Measurements from ENCODE around the gene DVL3.
"Not testable (repeated sequence)": the region's sequence is repeated elsewhere in the genome, so short reads cannot be mapped to it uniquely, and the experiment has no call there.

DVL3 gene

GRCh38 chr3:184154885-184155643 is at the start of gene DVL3:
Gene DVL3 (plus strand): TSS chr3:184155377. CDS start chr3:184155636, 259 bp downstream.
- peak; percentile 46 for DNase-seq

GRCh38 chr3:184110316-184110725 is 44.9 kb upstream of the DVL3 start:
- no peak for DNase-seq

GRCh38 chr3:184116017-184116416 is 39.2 kb upstream of the DVL3 start:
- DNase-seq, result no peak

GRCh38 chr3:184117636-184118035 is 37.5 kb upstream of the DVL3 start:
- DNase-seq, result no peak

- not testable (repeated sequence) for DNase-seq
Measured at GRCh38 chr3:184121031-184121430, 34.1 kb upstream of the DVL3 start.

- DNase-seq, result no peak
Measured at GRCh38 chr3:184126006-184126405, 29.2 kb upstream of the DVL3 start.

GRCh38 chr3:184129012-184129411 is 26.2 kb upstream of the DVL3 start:
- DNase-seq, result no peak

GRCh38 chr3:184132945-184133344 is 22.2 kb upstream of the DVL3 start:
- DNase-seq, result no peak

- peak; percentile 48 for DNase-seq
Measured at GRCh38 chr3:184133840-184134745, 21.1 kb upstream of the DVL3 start.

- DNase-seq, result no peak
Measured at GRCh38 chr3:184134746-184135148, 20.4 kb upstream of the DVL3 start.

GRCh38 chr3:184135149-184135910 is 19.8 kb upstream of the DVL3 start, which contains the start of gene EIF2B5:
Gene EIF2B5 (plus strand): TSS chr3:184135358. CDS start chr3:184135386, 28 bp downstream.
- peak; percentile 89 for DNase-seq

- DNase-seq, result no peak
Measured at GRCh38 chr3:184135911-184136260, 19.3 kb upstream of the DVL3 start.

- DNase-seq, result no peak
Measured at GRCh38 chr3:184140436-184140835, 14.7 kb upstream of the DVL3 start.

- no peak for DNase-seq
Measured at GRCh38 chr3:184142199-184142598, 13.0 kb upstream of the DVL3 start.

GRCh38 chr3:184143327-184143726 is 11.8 kb upstream of the DVL3 start:
- DNase-seq, result no peak

- DNase-seq, result no peak
Measured at GRCh38 chr3:184144505-184144904, 10.7 kb upstream of the DVL3 start.

GRCh38 chr3:184145111-184145524 is 10.1 kb upstream of the DVL3 start:
- no peak for DNase-seq

- no peak for DNase-seq
Measured at GRCh38 chr3:184145751-184146270, 9.4 kb upstream of the DVL3 start.

- no peak for DNase-seq
Measured at GRCh38 chr3:184148076-184148475, 7.1 kb upstream of the DVL3 start.

- no peak for DNase-seq
Measured at GRCh38 chr3:184149123-184149522, 6.1 kb upstream of the DVL3 start.

- DNase-seq, result not testable (repeated sequence)
Measured at GRCh38 chr3:184149770-184150169, 5.4 kb upstream of the DVL3 start.

GRCh38 chr3:184155644-184156521 is 706 bp downstream of the DVL3 start:
- no peak for DNase-seq

All from CD4-positive, alpha-beta T cell treated with Interferon gamma for 1 hour (primary cell).